Measurements from ENCODE around the gene RASSF10. TPM values are rescaled to one million over a fixed set of nuclear protein-coding genes. Genes with fewer than 3 reads are reported as not detected.

Gene RASSF10
- polyA plus RNA-seq, 2 of the 4 experiments (the other 2 are of a cell fraction): 3.9 to 10.3 TPM

- TF ChIP-seq FOSL2 (IDR thresholded peaks at IDR 0.05) (no peak), FOSL2 (CRISPR knock-in tag; IDR thresholded peaks at IDR 0.05) (no peak), ZFP36 (IDR thresholded peaks at IDR 0.05; ENCODE audit: borderline replicate concordance, partially characterized antibody) (no peak), NR3C1 (IDR thresholded peaks at IDR 0.05) (no peak), FOSB (CRISPR knock-in tag; IDR thresholded peaks at IDR 0.05) (no peak), ZSCAN20 (CRISPR knock-in tag; IDR thresholded peaks at IDR 0.05) (no peak), GATA3 (IDR thresholded peaks at IDR 0.05; ENCODE audit: borderline replicate concordance) (no peak), CHD2 (IDR thresholded peaks at IDR 0.05; ENCODE audit: low read length, partially characterized antibody) (no peak), MYC (IDR thresholded peaks at IDR 0.05; ENCODE audit: borderline replicate concordance, low read length) (no peak), PHF8 (IDR thresholded peaks at IDR 0.05; ENCODE audit: borderline replicate concordance, low read depth) (no peak)
- TF ChIP-seq, protein P1, sequence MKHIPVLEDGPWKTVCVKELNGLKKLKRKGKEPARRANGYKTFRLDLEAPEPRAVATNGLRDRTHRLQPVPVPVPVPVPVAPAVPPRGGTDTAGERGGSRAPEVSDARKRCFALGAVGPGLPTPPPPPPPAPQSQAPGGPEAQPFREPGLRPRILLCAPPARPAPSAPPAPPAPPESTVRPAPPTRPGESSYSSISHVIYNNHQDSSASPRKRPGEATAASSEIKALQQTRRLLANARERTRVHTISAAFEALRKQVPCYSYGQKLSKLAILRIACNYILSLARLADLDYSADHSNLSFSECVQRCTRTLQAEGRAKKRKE (CRISPR knock-in tag; IDR thresholded peaks at IDR 0.05; ENCODE audit: low read depth): no peak
These were observed 46.1 kb downstream of the RASSF10 start (continued) for GRCh38 chr11:13055200-13055599.

- no peak for DNase-seq (ENCODE audit: low read depth in 1 of 2, low spot score in 1 of 2)
- Histone ChIP-seq H3K27ac (peak overlapping the region in 1 of 2 experiments; percentile 0; a peak in 1 of 6 replicates), H3K4me2 (no peak overlapping the region), H3K4me3 (no peak overlapping the region), H3K4me1 (peaks cover 17% of the 10 kb centered on the region; the same call in 2 of the 3 replicates), H3K9me3 (no peaks in the 10 kb centered on the region)
- ATAC-seq: no peak
- WGBS (ENCODE audit: missing lambda C conversion rate): 74% methylated on average over 3 of the region's 3 CpGs
- ChIA-PET CTCF (interaction anchor here (1.2 to 2.2 kb wide), 2 partner anchors 15 to 22 kb away, joined by 3 to 13 read pairs; no protein-coding TSS in a partner anchor), POLR2A (interaction anchor here (1.5 kb wide), 1 partner anchor 52 kb away, joined by 4 read pairs; the partner anchor contains the start of gene RASSF10)
- TF ChIP-seq HOXB5 (CRISPR knock-in tag; IDR thresholded peaks at IDR 0.05): no peak
- no peak for TF ChIP-seq CEBPB (IDR thresholded peaks at IDR 0.05)
- no peak for TF ChIP-seq HOXB13 (CRISPR knock-in tag; IDR thresholded peaks at IDR 0.05; ENCODE audit: low read depth)
- no peak for FAIRE-seq
These were observed 52.3 kb downstream of the RASSF10 start for GRCh38 chr11:13061294-13061990.

Measured in A549 (cell line).